Mammary epithelial cell (primary cell): Measurements from ENCODE around the gene CD52.

ENCODE experiments used
- EZH2 ChIP-seq: IDR thresholded peaks from 2 replicates; pipeline ENCODE4 v1.6.1; 2012; ENCODE audit warnings: low read length, inconsistent platforms, borderline replicate concordance
- TF ChIP-seq, protein P1 (sequence below), 2 donors: IDR thresholded peaks in 1 of 2; conservative IDR thresholded peaks in 1 of 2; 2 replicates each; pipeline ENCODE4 v1.5.1; 2011 to 2012; ENCODE audit warnings: inconsistent platforms in 2 of 2, low read length in 2 of 2, mild to moderate bottlenecking in 2 of 2, control low read depth in 1 of 2, low read depth in 1 of 2; ENCODE audit not compliant: insufficient read depth in 1 of 2; ENCODE audit errors: extremely low read depth in 1 of 2

DNA sequence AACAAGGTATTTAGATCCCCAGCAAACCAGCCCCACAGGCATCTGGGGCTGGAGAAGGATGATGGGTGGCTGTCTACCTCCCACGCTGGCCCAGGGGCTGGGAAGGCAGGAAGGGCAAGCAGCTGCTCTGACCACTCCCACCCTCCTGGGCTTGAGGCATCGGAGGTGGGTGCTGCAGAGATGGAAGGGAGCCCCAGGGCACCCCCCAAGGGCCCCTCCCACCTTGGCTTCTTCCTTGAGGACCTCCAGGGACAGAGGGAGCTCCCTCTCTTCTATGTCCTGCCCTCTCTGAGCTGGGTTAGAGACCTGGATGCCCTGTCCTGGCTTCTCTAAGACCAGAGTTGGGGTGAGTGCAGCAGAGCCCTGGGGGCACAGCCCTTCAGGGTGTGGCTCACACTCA is 3.1 kb downstream of the CD52 start:
- TF ChIP-seq, protein P1, sequence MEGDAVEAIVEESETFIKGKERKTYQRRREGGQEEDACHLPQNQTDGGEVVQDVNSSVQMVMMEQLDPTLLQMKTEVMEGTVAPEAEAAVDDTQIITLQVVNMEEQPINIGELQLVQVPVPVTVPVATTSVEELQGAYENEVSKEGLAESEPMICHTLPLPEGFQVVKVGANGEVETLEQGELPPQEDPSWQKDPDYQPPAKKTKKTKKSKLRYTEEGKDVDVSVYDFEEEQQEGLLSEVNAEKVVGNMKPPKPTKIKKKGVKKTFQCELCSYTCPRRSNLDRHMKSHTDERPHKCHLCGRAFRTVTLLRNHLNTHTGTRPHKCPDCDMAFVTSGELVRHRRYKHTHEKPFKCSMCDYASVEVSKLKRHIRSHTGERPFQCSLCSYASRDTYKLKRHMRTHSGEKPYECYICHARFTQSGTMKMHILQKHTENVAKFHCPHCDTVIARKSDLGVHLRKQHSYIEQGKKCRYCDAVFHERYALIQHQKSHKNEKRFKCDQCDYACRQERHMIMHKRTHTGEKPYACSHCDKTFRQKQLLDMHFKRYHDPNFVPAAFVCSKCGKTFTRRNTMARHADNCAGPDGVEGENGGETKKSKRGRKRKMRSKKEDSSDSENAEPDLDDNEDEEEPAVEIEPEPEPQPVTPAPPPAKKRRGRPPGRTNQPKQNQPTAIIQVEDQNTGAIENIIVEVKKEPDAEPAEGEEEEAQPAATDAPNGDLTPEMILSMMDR (conservative IDR thresholded peaks at IDR 0.05 in 1 of 2, IDR thresholded peaks at IDR 0.05 in 1 of 2; ENCODE audit: extremely low read depth in 1 of 2, insufficient read depth in 1 of 2, low read depth in 1 of 2, low read length in 2 of 2) = no peak
- TF ChIP-seq EZH2 = no peak
